NCI-H2171 (cell line): ENCODE data around the gene METTL18.

Experiments
- DNase-seq: peaks from one replicate; lab custom pipeline; 2025; lab: John Stamatoyannopoulos, UW

The METTL18 gene

DNA sequence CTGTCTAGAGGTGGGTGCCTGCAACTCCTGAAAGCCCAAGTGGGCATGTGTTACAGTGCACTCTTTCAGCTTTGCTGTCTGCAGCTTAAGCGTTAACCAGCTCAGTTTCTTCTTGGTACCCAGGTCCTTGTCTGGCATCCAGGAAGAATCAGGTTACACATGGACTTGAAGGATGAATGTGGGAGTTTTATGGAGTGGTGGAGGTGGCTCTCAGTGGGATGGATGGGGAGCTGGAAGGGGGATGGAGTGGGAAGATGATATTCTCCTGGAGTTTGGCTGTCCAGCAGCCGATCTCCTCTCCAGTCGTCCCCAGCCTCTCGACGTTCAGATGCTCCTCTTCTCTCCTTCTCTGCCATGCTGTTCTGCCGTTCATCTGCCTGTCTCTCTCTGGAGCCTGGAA is 9.4 kb downstream of the METTL18 start:
- DNase-seq, result no peak

- no peak for DNase-seq
Observed at GRCh38 chr1:169784102-169784501, 10.6 kb downstream of the METTL18 start.

- DNase-seq, result no peak
Observed at GRCh38 chr1:169782596-169782995, 12.1 kb downstream of the METTL18 start.

- DNase-seq, result no peak
Observed at GRCh38 chr1:169779970-169780369, 14.7 kb downstream of the METTL18 start.

GRCh38 chr1:169779150-169779549 is 15.6 kb downstream of the METTL18 start:
- no peak for DNase-seq

GRCh38 chr1:169776440-169776839 is 18.3 kb downstream of the METTL18 start:
- DNase-seq, result no peak

- DNase-seq, result no peak
Observed at GRCh38 chr1:169768161-169768560, 26.5 kb downstream of the METTL18 start.

GRCh38 chr1:169765580-169766331 is 29.0 kb downstream of the METTL18 start:
- no peak for DNase-seq

DNA sequence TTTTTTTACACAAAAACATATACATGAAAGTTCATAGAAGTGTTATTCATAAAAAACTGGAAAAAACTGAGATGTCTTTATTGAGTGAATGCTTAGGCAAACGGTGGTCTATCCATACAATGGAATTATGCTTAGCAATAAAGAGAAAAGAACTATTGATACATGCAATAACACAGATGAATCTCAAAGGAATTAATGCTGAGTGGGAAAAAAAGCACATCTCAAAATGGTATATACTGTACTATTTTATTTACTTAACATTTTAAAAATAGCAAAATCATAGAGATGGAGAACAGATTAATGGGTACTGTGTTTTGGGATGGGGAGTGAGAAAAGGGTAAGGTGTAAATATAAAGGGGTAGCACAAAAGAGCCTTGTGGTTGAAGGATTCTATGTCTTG is 29.8 kb downstream of the METTL18 start:
- no peak for DNase-seq

GRCh38 chr1:169762699-169763098 is 32.0 kb downstream of the METTL18 start:
- no peak for DNase-seq

DNA sequence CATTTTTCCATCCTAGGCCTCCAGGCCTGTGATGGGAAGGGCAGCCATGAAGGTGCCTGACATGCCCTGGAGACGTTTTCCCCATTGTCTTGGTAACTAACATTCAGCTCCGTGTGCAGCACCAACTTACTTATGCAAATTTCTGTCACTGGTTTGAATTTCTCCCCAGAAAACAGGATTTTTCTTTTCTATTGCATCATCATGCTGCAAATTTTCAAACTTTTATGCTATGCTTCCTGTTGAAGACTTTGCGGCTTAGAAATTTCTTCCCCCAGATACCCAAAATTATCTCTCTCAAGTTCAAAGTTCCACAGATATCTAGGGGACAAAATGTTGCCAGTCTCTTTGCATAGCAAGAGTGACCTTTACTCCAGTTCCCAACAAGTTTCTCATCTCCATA is 35.7 kb downstream of the METTL18 start:
- DNase-seq, result no peak

- no peak for DNase-seq
Observed at GRCh38 chr1:169753549-169753948, 41.2 kb downstream of the METTL18 start.

- DNase-seq, result no peak
Observed at GRCh38 chr1:169750041-169750440, 44.7 kb downstream of the METTL18 start.

- no peak for DNase-seq
Observed at GRCh38 chr1:169746550-169746949, 48.2 kb downstream of the METTL18 start.

- no peak for DNase-seq
Observed at GRCh38 chr1:169745015-169745861, 49.5 kb downstream of the METTL18 start.
